HCT116 (cell line): ENCODE results near the gene ERC2. TPM values are rescaled to one million over a fixed set of nuclear protein-coding genes. Genes with fewer than 3 reads are reported as not detected.

Experiments used
- ATAC-seq: fragments of 200-7000 bp; cut with Tn5 transposase; 2 replicates; pipeline ENCODE4 v1.9.1; 2020; ENCODE audit warnings: mild to moderate bottlenecking, moderate library complexity
- BruUV-seq: library from RNA; stranded (reverse); fragments of 400-500 nt; replicated peaks from 2 replicates; lab custom pipeline; 2021; lab: Mats Ljungman, UMichigan
- CTCF ChIA-PET: fragments of 300-600 bp; sonication (Branson Sonifier 250); formaldehyde crosslinking; loops from one replicate; lab custom pipeline; 2021; ENCODE audit warnings: antibody characterized with exemption; lab: Charles Lee
- POLR2A ChIA-PET: fragments of 300-600, 350-600 bp; sonication (Branson Sonifier 250); formaldehyde crosslinking; loops from one replicate; lab custom pipeline; 2021; ENCODE audit warnings: antibody characterized with exemption; lab: Charles Lee
- RAD21 ChIA-PET, 2 experiments: fragments of 300-600 bp; sonication (Branson Sonifier 250); formaldehyde crosslinking; loops; one replicate each; lab custom pipeline; 2023; ENCODE audit warnings: low total read pairs in 2 of 2; ENCODE audit not compliant: uncharacterized antibody in 2 of 2, unreplicated experiment in 2 of 2, low non-redundant PET in 1 of 2; lab: Charles Lee
- DNase-seq: peaks from one replicate; pipeline ENCODE4 v3.0.0-alpha.2; 2010; ENCODE audit warnings: low read depth, low spot score
- H2AFZ ChIP-seq: fragments of 200-600 bp; shearing (Covaris generic), sonication (generic); 2 replicates; pipeline ENCODE4 v1.6.1; 2017; ENCODE audit warnings: low read depth, mixed run types, mixed read lengths, antibody characterized with exemption, low read length; ENCODE audit not compliant: poor library complexity, severe bottlenecking
- H3K27ac ChIP-seq: 2 replicates; pipeline ENCODE4 v1.5.1; 2012; ENCODE audit warnings: low read depth, low read length
- H3K27me3 ChIP-seq: fragments of 200-600 bp; sonication (generic); 2 replicates; pipeline ENCODE4 v1.6.1; 2016; ENCODE audit warnings: mixed run types, low read length, mixed read lengths; ENCODE audit not compliant: insufficient read depth
- H3K36me3 ChIP-seq, 2 experiments: fragments of 200-500 bp in 1 of 2; fragments of 200-600 bp in 1 of 2; sonication (Bioruptor generic) in 1 of 2; sonication (generic) in 1 of 2; 2 replicates each; pipeline versions ENCODE4 v1.5.1 to v1.6.1; 2014 to 2016; ENCODE audit warnings: low read length in 2 of 2, inconsistent platforms in 1 of 2, mixed read lengths in 1 of 2, mixed run types in 1 of 2; ENCODE audit not compliant: insufficient read depth in 2 of 2, control insufficient read depth in 1 of 2
- H3K4me1 ChIP-seq, 2 experiments: fragments of 200-600 bp in 1 of 2; sonication (generic) in 1 of 2; 2 replicates each; pipeline versions ENCODE4 v1.5.1 to v1.6.1; 2012 to 2017; ENCODE audit warnings: low read length in 2 of 2, inconsistent platforms in 1 of 2, mild to moderate bottlenecking in 1 of 2, mixed read lengths in 1 of 2, mixed run types in 1 of 2, moderate library complexity in 1 of 2; ENCODE audit not compliant: insufficient read depth in 2 of 2, control insufficient read depth in 1 of 2
- H3K4me2 ChIP-seq: fragments of 200-600 bp; sonication (generic); 2 replicates; pipeline ENCODE4 v1.6.1; 2017; ENCODE audit warnings: mixed run types, low read length, mixed read lengths
- H3K4me3 ChIP-seq, 2 experiments: fragments of 200-600 bp in 1 of 2; sonication (generic) in 1 of 2; replicated peaks in 1 of 2; 2 replicates each; pipeline ENCODE4 v1.5.1; 2011 to 2016; ENCODE audit warnings: low read length in 2 of 2, control low read depth in 1 of 2, low read depth in 1 of 2, mild to moderate bottlenecking in 1 of 2, mixed read lengths in 1 of 2, mixed run types in 1 of 2
- H3K79me2 ChIP-seq: fragments of 200-600 bp; sonication (generic); 2 replicates; pipeline ENCODE4 v1.6.1; 2017; ENCODE audit warnings: mild to moderate bottlenecking, mixed run types, low read length, moderate library complexity, mixed read lengths; ENCODE audit not compliant: insufficient read depth
- H3K9ac ChIP-seq: fragments of 200-600 bp; sonication (generic); 2 replicates; pipeline ENCODE4 v1.6.1; 2016; ENCODE audit warnings: low read length, mixed read lengths
- H3K9me2 ChIP-seq: fragments of 200-600 bp; sonication (generic), shearing (Covaris generic); 2 replicates; pipeline ENCODE4 v1.6.1; 2017; ENCODE audit warnings: mixed run types, mild to moderate bottlenecking, moderate library complexity; ENCODE audit not compliant: insufficient read depth
- H3K9me3 ChIP-seq, 2 experiments: fragments of 200-500 bp in 1 of 2; fragments of 200-600 bp in 1 of 2; sonication (Bioruptor generic) in 1 of 2; sonication (generic) in 1 of 2; 2 replicates each; pipeline ENCODE4 v1.6.1; 2014 to 2017; ENCODE audit warnings: low read length in 2 of 2, mixed read lengths in 2 of 2, inconsistent platforms in 1 of 2, low read depth in 1 of 2, mild to moderate bottlenecking in 1 of 2, mixed run types in 1 of 2, moderate library complexity in 1 of 2; ENCODE audit not compliant: control insufficient read depth in 1 of 2, insufficient read depth in 1 of 2
- H4K20me1 ChIP-seq: fragments of 200-600 bp; sonication (generic), shearing (Covaris generic); 2 replicates; pipeline ENCODE4 v1.6.1; 2017; ENCODE audit warnings: mixed run types, mild to moderate bottlenecking, moderate library complexity; ENCODE audit not compliant: insufficient read depth
- CBX3 ChIP-seq: IDR thresholded peaks from 2 replicates; pipeline ENCODE4 v1.6.1; 2012; ENCODE audit warnings: low read depth
- CEBPB ChIP-seq: IDR thresholded peaks from 2 replicates; pipeline ENCODE4 v1.6.1; 2012; ENCODE audit warnings: low read depth
- EZH2 ChIP-seq: fragments of 200-600 bp; sonication (generic); IDR thresholded peaks from 2 replicates; pipeline ENCODE4 v1.6.1; 2017; ENCODE audit warnings: antibody characterized with exemption, mixed run types
- EZH2phosphoT487 ChIP-seq: fragments of 200-600 bp; IDR thresholded peaks from 2 replicates; pipeline ENCODE4 v1.6.1; 2018; ENCODE audit warnings: antibody characterized with exemption, borderline replicate concordance
- JUND ChIP-seq: IDR thresholded peaks from 2 replicates; pipeline ENCODE4 v1.6.1; 2012
- POLR2A ChIP-seq: IDR thresholded peaks from 2 replicates; pipeline ENCODE4 v1.7.0; 2011; ENCODE audit warnings: borderline replicate concordance; ENCODE audit not compliant: insufficient read depth, insufficient read length; ENCODE audit errors: extremely low read depth
- RAD21 ChIP-seq: IDR thresholded peaks from 2 replicates; pipeline ENCODE4 v1.6.1; 2012; ENCODE audit warnings: low read depth, mild to moderate bottlenecking
- SP1 ChIP-seq: IDR thresholded peaks from 2 replicates; pipeline ENCODE4 v1.6.1; 2012; ENCODE audit warnings: low read depth
- SRF ChIP-seq: IDR thresholded peaks from 2 replicates; pipeline ENCODE4 v1.6.1; 2012; ENCODE audit warnings: low read depth
- ZFX ChIP-seq: fragments of 450-650 bp; IDR thresholded peaks from 2 replicates; pipeline ENCODE4 v1.6.1; 2017
- ZNF274 ChIP-seq: fragments of 200-500 bp; sonication (Bioruptor generic); IDR thresholded peaks from 2 replicates; pipeline ENCODE4 v1.6.1; 2014; ENCODE audit warnings: mild to moderate bottlenecking, low read depth, low read length, inconsistent platforms
- intact Hi-C: fragments of 100-400 bp; cut with micrococcal nuclease; formaldehyde crosslinking; loops from 2 replicates; pipeline ENCODE4 v1.10.0; 2022
- total RNA-seq: library from RNA; stranded (reverse); gene quantifications from one replicate; pipeline ENCODE4 v1.2.1, GENCODE V29; 2021; ENCODE audit not compliant: unreplicated experiment
- TF ChIP-seq, protein P1 (sequence below): IDR thresholded peaks from 2 replicates; pipeline ENCODE4 v1.6.1; 2012
- TF ChIP-seq, protein P2 (sequence below): IDR thresholded peaks from 2 replicates; pipeline ENCODE4 v1.6.1; 2012
- TF ChIP-seq, protein P3 (sequence below): IDR thresholded peaks from 2 replicates; pipeline ENCODE4 v1.6.1; 2012; ENCODE audit warnings: low read depth

Gene ERC2
- total RNA-seq, 1 experiment from 2014 or later: not detected

DNA sequence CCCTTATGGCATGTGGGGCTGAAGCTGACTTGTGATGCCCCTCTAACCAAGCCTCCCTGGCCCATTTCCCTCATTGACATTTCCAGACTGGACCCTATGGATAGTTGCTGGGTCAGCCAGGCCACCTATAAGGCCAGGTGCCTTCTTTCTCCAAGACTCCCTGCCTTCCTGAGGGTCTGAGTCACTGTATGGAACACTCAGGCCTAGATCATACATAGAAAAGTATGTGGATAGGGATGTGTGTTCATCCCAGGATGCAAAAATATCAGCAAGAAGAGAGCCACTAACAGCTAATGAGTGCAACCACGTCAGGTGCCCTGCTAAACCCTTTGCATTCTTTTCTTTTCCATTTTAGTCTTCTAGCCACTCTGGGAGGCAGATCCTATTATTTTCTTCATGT, 812.7 kb downstream of the ERC2 start:
- no peak for DNase-seq
- intact Hi-C loops: no loop called here
- Histone ChIP-seq H2AFZ (no peak overlapping the region), H3K4me1 (no peaks in the 10 kb centered on the region), H3K9me2 (no peaks in the 10 kb centered on the region), H3K4me3 (no peak overlapping the region), H4K20me1 (no peaks in the 10 kb centered on the region), H3K4me2 (no peak overlapping the region), H3K9me3 (peaks cover 4% of the 10 kb centered on the region in 2 experiments; a peak in 2 of 4 replicates), H3K79me2 (no peaks in the 10 kb centered on the region), H3K9ac (no peak overlapping the region), H3K27me3 (no peaks in the 10 kb centered on the region), H3K36me3 (no peaks in the 10 kb centered on the region), H3K27ac (no peak overlapping the region)
- CTCF ChIA-PET: no interaction called here
- BruUV-seq: no TSS peak
- no peak for ATAC-seq
- no peak for TF ChIP-seq CEBPB
- no peak for TF ChIP-seq EZH2
- TF ChIP-seq, protein P1, sequence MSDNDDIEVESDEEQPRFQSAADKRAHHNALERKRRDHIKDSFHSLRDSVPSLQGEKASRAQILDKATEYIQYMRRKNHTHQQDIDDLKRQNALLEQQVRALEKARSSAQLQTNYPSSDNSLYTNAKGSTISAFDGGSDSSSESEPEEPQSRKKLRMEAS: no peak
- TF ChIP-seq, protein P2, sequence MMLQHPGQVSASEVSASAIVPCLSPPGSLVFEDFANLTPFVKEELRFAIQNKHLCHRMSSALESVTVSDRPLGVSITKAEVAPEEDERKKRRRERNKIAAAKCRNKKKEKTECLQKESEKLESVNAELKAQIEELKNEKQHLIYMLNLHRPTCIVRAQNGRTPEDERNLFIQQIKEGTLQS: no peak
- no peak for TF ChIP-seq ZFX
- TF ChIP-seq ZNF274: no peak
- no peak for TF ChIP-seq JUND
- no peak for TF ChIP-seq SP1
- no peak for TF ChIP-seq POLR2A
- no peak for TF ChIP-seq CBX3
- TF ChIP-seq RAD21: no peak
- no peak for TF ChIP-seq SRF
- no peak for TF ChIP-seq EZH2phosphoT487
- TF ChIP-seq, protein P3, sequence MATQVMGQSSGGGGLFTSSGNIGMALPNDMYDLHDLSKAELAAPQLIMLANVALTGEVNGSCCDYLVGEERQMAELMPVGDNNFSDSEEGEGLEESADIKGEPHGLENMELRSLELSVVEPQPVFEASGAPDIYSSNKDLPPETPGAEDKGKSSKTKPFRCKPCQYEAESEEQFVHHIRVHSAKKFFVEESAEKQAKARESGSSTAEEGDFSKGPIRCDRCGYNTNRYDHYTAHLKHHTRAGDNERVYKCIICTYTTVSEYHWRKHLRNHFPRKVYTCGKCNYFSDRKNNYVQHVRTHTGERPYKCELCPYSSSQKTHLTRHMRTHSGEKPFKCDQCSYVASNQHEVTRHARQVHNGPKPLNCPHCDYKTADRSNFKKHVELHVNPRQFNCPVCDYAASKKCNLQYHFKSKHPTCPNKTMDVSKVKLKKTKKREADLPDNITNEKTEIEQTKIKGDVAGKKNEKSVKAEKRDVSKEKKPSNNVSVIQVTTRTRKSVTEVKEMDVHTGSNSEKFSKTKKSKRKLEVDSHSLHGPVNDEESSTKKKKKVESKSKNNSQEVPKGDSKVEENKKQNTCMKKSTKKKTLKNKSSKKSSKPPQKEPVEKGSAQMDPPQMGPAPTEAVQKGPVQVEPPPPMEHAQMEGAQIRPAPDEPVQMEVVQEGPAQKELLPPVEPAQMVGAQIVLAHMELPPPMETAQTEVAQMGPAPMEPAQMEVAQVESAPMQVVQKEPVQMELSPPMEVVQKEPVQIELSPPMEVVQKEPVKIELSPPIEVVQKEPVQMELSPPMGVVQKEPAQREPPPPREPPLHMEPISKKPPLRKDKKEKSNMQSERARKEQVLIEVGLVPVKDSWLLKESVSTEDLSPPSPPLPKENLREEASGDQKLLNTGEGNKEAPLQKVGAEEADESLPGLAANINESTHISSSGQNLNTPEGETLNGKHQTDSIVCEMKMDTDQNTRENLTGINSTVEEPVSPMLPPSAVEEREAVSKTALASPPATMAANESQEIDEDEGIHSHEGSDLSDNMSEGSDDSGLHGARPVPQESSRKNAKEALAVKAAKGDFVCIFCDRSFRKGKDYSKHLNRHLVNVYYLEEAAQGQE: no peak
- POLR2A ChIA-PET: no interaction called here
- RAD21 ChIA-PET: no interaction called here
